ENCODE results near the gene UGT1A8. TPM values are rescaled to one million over a fixed set of nuclear protein-coding genes. Genes with fewer than 3 reads are reported as not detected.

Gene UGT1A8
- total and polyA plus RNA-seq, 2 experiments from 2014 or later: 0.45 TPM; not detected in 1

DNA sequence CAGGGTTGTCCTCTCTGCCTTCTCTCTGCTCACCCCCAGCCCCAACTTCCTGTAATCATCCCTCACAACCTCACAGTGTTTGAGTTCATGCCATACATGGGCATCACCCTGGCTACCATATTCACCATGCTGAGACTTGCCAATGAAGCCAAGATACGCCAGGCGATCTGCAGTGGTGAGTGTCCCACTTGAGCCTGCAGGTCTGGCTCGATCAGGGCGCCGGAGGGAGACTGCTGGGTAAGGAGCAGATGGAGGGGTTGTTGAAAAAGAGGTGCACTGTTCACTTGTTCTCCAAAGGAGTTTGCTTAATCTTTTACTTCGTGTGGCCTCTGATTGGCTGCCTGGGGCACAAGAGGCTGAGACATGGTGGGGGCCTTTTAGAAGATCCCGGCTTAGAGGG, 175.3 kb downstream of the UGT1A8 start (continued):
- TF ChIP-seq, protein P1, sequence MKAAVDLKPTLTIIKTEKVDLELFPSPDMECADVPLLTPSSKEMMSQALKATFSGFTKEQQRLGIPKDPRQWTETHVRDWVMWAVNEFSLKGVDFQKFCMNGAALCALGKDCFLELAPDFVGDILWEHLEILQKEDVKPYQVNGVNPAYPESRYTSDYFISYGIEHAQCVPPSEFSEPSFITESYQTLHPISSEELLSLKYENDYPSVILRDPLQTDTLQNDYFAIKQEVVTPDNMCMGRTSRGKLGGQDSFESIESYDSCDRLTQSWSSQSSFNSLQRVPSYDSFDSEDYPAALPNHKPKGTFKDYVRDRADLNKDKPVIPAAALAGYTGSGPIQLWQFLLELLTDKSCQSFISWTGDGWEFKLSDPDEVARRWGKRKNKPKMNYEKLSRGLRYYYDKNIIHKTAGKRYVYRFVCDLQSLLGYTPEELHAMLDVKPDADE (IDR thresholded peaks at IDR 0.05): no peak
- TF ChIP-seq ZNF114 (CRISPR knock-in tag; IDR thresholded peaks at IDR 0.05): no peak

- no peaks in the 10 kb centered on the region; the same call in 1 of the 3 replicates for H3K36me3 Mint-ChIP-seq (ENCODE audit: low read depth)
- H3F3A ChIP-seq (replicated peaks; ENCODE audit: low read depth): no peaks in the 10 kb centered on the region
- H3K4me3 ChIP-seq: no peak overlapping the region
- H3K27me3 ChIP-seq (ENCODE audit: insufficient read depth): no peaks in the 10 kb centered on the region
- DNase-seq (ENCODE audit: low spot score): no peak
- no peaks in the 10 kb centered on the region; the same call in 2 of the 3 replicates for H3K4me1 Mint-ChIP-seq
- no peak overlapping the region for H3K4me3 Mint-ChIP-seq
- H2AFZ ChIP-seq: no peak overlapping the region
- H3K27me3 Mint-ChIP-seq (ENCODE audit: insufficient read depth, low read depth, poor library complexity): peaks cover 11% of the 10 kb centered on the region
- no peaks in the 10 kb centered on the region for H3K79me2 ChIP-seq (replicated peaks; ENCODE audit: insufficient read depth)
- H3K36me3 ChIP-seq (ENCODE audit: insufficient read depth): no peaks in the 10 kb centered on the region
- H3K27ac ChIP-seq (ENCODE audit: low read depth): no peak overlapping the region
- no peak overlapping the region for H3K27ac Mint-ChIP-seq
- H3K9me3 Mint-ChIP-seq: peaks cover 16% of the 10 kb centered on the region
- no peaks in the 10 kb centered on the region for H3K4me1 ChIP-seq (ENCODE audit: insufficient read depth)
- H4K20me1 ChIP-seq (replicated peaks; ENCODE audit: insufficient read depth): no peaks in the 10 kb centered on the region
- no peak overlapping the region for H3K4me2 ChIP-seq
- ATAC-seq: no peak
- H3K9me2 ChIP-seq (ENCODE audit: insufficient read depth): no peaks in the 10 kb centered on the region
- no peak for TF ChIP-seq ZNF331 (CRISPR knock-in tag; IDR thresholded peaks at IDR 0.05; ENCODE audit: low read depth)
- no peak for TF ChIP-seq STAT1 (IDR thresholded peaks at IDR 0.05; ENCODE audit: unreplicated experiment)
- TF ChIP-seq, protein P2, sequence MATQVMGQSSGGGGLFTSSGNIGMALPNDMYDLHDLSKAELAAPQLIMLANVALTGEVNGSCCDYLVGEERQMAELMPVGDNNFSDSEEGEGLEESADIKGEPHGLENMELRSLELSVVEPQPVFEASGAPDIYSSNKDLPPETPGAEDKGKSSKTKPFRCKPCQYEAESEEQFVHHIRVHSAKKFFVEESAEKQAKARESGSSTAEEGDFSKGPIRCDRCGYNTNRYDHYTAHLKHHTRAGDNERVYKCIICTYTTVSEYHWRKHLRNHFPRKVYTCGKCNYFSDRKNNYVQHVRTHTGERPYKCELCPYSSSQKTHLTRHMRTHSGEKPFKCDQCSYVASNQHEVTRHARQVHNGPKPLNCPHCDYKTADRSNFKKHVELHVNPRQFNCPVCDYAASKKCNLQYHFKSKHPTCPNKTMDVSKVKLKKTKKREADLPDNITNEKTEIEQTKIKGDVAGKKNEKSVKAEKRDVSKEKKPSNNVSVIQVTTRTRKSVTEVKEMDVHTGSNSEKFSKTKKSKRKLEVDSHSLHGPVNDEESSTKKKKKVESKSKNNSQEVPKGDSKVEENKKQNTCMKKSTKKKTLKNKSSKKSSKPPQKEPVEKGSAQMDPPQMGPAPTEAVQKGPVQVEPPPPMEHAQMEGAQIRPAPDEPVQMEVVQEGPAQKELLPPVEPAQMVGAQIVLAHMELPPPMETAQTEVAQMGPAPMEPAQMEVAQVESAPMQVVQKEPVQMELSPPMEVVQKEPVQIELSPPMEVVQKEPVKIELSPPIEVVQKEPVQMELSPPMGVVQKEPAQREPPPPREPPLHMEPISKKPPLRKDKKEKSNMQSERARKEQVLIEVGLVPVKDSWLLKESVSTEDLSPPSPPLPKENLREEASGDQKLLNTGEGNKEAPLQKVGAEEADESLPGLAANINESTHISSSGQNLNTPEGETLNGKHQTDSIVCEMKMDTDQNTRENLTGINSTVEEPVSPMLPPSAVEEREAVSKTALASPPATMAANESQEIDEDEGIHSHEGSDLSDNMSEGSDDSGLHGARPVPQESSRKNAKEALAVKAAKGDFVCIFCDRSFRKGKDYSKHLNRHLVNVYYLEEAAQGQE (IDR thresholded peaks at IDR 0.05; ENCODE audit: unreplicated experiment): no peak
- no peak for TF ChIP-seq EZH2phosphoT487 (IDR thresholded peaks at IDR 0.05; ENCODE audit: unreplicated experiment)
- no peak for TF ChIP-seq POLR2AphosphoS5 (IDR thresholded peaks at IDR 0.05; ENCODE audit: low read depth)
- TF ChIP-seq JUNB (IDR thresholded peaks at IDR 0.05; ENCODE audit: unreplicated experiment): no peak
- no peak for TF ChIP-seq ZNF114 (CRISPR knock-in tag; IDR thresholded peaks at IDR 0.05)
- TF ChIP-seq NANOG (IDR thresholded peaks at IDR 0.05; ENCODE audit: borderline replicate concordance): no peak
- TF ChIP-seq, protein P3, sequence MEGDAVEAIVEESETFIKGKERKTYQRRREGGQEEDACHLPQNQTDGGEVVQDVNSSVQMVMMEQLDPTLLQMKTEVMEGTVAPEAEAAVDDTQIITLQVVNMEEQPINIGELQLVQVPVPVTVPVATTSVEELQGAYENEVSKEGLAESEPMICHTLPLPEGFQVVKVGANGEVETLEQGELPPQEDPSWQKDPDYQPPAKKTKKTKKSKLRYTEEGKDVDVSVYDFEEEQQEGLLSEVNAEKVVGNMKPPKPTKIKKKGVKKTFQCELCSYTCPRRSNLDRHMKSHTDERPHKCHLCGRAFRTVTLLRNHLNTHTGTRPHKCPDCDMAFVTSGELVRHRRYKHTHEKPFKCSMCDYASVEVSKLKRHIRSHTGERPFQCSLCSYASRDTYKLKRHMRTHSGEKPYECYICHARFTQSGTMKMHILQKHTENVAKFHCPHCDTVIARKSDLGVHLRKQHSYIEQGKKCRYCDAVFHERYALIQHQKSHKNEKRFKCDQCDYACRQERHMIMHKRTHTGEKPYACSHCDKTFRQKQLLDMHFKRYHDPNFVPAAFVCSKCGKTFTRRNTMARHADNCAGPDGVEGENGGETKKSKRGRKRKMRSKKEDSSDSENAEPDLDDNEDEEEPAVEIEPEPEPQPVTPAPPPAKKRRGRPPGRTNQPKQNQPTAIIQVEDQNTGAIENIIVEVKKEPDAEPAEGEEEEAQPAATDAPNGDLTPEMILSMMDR (conservative IDR thresholded peaks at IDR 0.05; ENCODE audit: low read depth in 2 of 2): no peak
- TF ChIP-seq EZH2 (IDR thresholded peaks at IDR 0.05; ENCODE audit: low read depth, unreplicated experiment): no peak
- TF ChIP-seq CREB1 (CRISPR knock-in tag; IDR thresholded peaks at IDR 0.05; ENCODE audit: low read depth): no peak
- TF ChIP-seq, protein P4, sequence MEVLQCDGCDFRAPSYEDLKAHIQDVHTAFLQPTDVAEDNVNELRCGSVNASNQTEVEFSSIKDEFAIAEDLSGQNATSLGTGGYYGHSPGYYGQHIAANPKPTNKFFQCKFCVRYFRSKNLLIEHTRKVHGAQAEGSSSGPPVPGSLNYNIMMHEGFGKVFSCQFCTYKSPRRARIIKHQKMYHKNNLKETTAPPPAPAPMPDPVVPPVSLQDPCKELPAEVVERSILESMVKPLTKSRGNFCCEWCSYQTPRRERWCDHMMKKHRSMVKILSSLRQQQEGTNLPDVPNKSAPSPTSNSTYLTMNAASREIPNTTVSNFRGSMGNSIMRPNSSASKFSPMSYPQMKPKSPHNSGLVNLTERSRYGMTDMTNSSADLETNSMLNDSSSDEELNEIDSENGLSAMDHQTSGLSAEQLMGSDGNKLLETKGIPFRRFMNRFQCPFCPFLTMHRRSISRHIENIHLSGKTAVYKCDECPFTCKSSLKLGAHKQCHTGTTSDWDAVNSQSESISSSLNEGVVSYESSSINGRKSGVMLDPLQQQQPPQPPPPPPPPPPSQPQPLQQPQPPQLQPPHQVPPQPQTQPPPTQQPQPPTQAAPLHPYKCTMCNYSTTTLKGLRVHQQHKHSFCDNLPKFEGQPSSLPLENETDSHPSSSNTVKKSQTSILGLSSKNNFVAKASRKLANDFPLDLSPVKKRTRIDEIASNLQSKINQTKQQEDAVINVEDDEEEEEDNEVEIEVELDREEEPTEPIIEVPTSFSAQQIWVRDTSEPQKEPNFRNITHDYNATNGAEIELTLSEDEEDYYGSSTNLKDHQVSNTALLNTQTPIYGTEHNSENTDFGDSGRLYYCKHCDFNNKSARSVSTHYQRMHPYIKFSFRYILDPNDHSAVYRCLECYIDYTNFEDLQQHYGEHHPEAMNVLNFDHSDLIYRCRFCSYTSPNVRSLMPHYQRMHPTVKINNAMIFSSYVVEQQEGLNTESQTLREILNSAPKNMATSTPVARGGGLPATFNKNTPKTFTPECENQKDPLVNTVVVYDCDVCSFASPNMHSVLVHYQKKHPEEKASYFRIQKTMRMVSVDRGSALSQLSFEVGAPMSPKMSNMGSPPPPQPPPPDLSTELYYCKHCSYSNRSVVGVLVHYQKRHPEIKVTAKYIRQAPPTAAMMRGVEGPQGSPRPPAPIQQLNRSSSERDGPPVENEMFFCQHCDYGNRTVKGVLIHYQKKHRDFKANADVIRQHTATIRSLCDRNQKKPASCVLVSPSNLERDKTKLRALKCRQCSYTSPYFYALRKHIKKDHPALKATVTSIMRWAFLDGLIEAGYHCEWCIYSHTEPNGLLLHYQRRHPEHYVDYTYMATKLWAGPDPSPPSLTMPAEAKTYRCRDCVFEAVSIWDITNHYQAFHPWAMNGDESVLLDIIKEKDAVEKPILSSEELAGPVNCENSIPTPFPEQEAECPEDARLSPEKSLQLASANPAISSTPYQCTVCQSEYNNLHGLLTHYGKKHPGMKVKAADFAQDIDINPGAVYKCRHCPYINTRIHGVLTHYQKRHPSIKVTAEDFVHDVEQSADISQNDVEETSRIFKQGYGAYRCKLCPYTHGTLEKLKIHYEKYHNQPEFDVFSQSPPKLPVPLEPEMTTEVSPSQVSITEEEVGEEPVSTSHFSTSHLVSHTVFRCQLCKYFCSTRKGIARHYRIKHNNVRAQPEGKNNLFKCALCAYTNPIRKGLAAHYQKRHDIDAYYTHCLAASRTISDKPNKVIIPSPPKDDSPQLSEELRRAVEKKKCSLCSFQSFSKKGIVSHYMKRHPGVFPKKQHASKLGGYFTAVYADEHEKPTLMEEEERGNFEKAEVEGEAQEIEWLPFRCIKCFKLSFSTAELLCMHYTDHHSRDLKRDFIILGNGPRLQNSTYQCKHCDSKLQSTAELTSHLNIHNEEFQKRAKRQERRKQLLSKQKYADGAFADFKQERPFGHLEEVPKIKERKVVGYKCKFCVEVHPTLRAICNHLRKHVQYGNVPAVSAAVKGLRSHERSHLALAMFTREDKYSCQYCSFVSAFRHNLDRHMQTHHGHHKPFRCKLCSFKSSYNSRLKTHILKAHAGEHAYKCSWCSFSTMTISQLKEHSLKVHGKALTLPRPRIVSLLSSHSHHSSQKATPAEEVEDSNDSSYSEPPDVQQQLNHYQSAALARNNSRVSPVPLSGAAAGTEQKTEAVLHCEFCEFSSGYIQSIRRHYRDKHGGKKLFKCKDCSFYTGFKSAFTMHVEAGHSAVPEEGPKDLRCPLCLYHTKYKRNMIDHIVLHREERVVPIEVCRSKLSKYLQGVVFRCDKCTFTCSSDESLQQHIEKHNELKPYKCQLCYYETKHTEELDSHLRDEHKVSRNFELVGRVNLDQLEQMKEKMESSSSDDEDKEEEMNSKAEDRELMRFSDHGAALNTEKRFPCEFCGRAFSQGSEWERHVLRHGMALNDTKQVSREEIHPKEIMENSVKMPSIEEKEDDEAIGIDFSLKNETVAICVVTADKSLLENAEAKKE (CRISPR knock-in tag; IDR thresholded peaks at IDR 0.05): no peak
Observed at GRCh38 chr2:233793465-233794127, 176.2 kb downstream of the UGT1A8 start.
